GM12873 (cell line): ENCODE measurements around the gene MIP.

Experiments
- CTCF ChIP-seq: IDR thresholded peaks from 2 replicates; pipeline ENCODE4 v1.5.1; 2012; ENCODE audit warnings: low read depth, mild to moderate bottlenecking, moderate library complexity, low read length, control low read depth; ENCODE audit not compliant: insufficient read depth; ENCODE audit errors: missing control alignments

MIP gene

GRCh38 chr12:56454557-56454956 lies at the start of gene MIP:
TSS of gene MIP (minus strand) at chr12:56454657. CDS start at chr12:56454613, 44 bp downstream.
- TF ChIP-seq CTCF, result no peak

- peak; percentile 57 for TF ChIP-seq CTCF
Measured at GRCh38 chr12:56496704-56497103, 42.2 kb upstream of the MIP start.

- no peak for TF ChIP-seq CTCF
Measured at GRCh38 chr12:56490360-56490759, 35.9 kb upstream of the MIP start.

GRCh38 chr12:56488041-56488955 lies 33.8 kb upstream of the MIP start, which contains the start of gene GLS2:
TSS of gene GLS2 (minus strand) at chr12:56488161. CDS start at chr12:56488118, 43 bp downstream.
- TF ChIP-seq CTCF, result no peak

GRCh38 chr12:56487448-56488040 lies 33.1 kb upstream of the MIP start:
- no peak for TF ChIP-seq CTCF

GRCh38 chr12:56486694-56487093 lies 32.2 kb upstream of the MIP start:
- no peak for TF ChIP-seq CTCF

GRCh38 chr12:56484566-56484965 lies 30.1 kb upstream of the MIP start:
- no peak for TF ChIP-seq CTCF
